Loucy (cell line): ENCODE results near the gene C1RL.

Source experiments
- CTCF ChIP-seq: fragments of 200-600 bp; sonication (generic); conservative IDR thresholded peaks from 2 replicates; pipeline ENCODE4 v1.5.1; 2014; ENCODE audit warnings: mild to moderate bottlenecking, antibody characterized with exemption, low read length
- EZH2phosphoT487 ChIP-seq: fragments of 200-600 bp; IDR thresholded peaks from 2 replicates; pipeline ENCODE4 v1.6.1; 2018; ENCODE audit warnings: antibody characterized with exemption, mild to moderate bottlenecking, moderate library complexity, borderline replicate concordance

- no peak for TF ChIP-seq CTCF
- no peak for TF ChIP-seq EZH2phosphoT487
Observed at GRCh38 chr12:7129287-7129871, 20.4 kb upstream of the C1RL start.
